Duodenal mucosa (tissue), 2 donors: Measurements from ENCODE around the gene CCHCR1.
"Not testable (repeated sequence)": the region's sequence is repeated elsewhere in the genome, so short reads cannot be mapped to it uniquely, and the experiment has no call there.

Source experiments
- H3K27ac ChIP-seq: one replicate; pipeline ENCODE4 v1.7.0; 2013; ENCODE audit warnings: low read depth, low read length
- H3K27me3 ChIP-seq, 2 donors: one replicate each; pipeline ENCODE4 v1.7.0; 2013; ENCODE audit warnings: low read length in 2 of 2, control low read depth in 1 of 2; ENCODE audit not compliant: insufficient read depth in 2 of 2, control insufficient read depth in 1 of 2
- H3K36me3 ChIP-seq, 2 donors: one replicate each; pipeline ENCODE4 v1.7.0; 2013; ENCODE audit warnings: low read length in 2 of 2, control low read depth in 1 of 2; ENCODE audit not compliant: insufficient read depth in 2 of 2, control insufficient read depth in 1 of 2
- H3K4me1 ChIP-seq, 2 donors: one replicate each; pipeline ENCODE4 v1.7.0; 2013; ENCODE audit warnings: low read length in 2 of 2, control low read depth in 1 of 2; ENCODE audit not compliant: insufficient read depth in 2 of 2, control insufficient read depth in 1 of 2
- H3K4me3 ChIP-seq, 2 donors: one replicate each; pipeline ENCODE4 v1.7.0; 2013; ENCODE audit warnings: low read length in 2 of 2, low read depth in 1 of 2
- H3K9ac ChIP-seq, 2 donors: one replicate each; pipeline ENCODE4 v1.7.0; 2013; ENCODE audit warnings: low read length in 2 of 2, low read depth in 1 of 2
- H3K9me3 ChIP-seq, 2 donors: one replicate each; pipeline ENCODE4 v1.7.0; 2013; ENCODE audit warnings: low read length in 2 of 2, control low read depth in 1 of 2; ENCODE audit not compliant: control insufficient read depth in 1 of 2

Gene CCHCR1

GRCh38 chr6:31195308-31195979 lies 37.8 kb upstream of the CCHCR1 start:
- not testable (repeated sequence) for H3K27me3 ChIP-seq, H3K4me3 ChIP-seq, H3K36me3 ChIP-seq, H3K9ac ChIP-seq, H3K27ac ChIP-seq, H3K9me3 ChIP-seq
- peaks cover 12 to 18% of the 10 kb centered on the region in 2 donors for H3K4me1 ChIP-seq

- Histone ChIP-seq H3K4me1 (peaks cover 0 to 7% of the 10 kb centered on the region in 2 donors), H3K9me3 (no peaks in the 10 kb centered on the region), H3K4me3 (no peak overlapping the region), H3K27ac (no peak overlapping the region), H3K9ac (no peak overlapping the region), H3K27me3 (no peaks in the 10 kb centered on the region), H3K36me3 (peaks cover 0 to 3% of the 10 kb centered on the region in 2 donors)
Observed at GRCh38 chr6:31194061-31194834, 36.6 kb upstream of the CCHCR1 start.

GRCh38 chr6:31193206-31193605 lies 35.6 kb upstream of the CCHCR1 start:
- Histone ChIP-seq H3K27me3 (no peaks in the 10 kb centered on the region), H3K36me3 (peaks cover 0 to 3% of the 10 kb centered on the region in 2 donors), H3K4me3 (no peak overlapping the region), H3K9ac (no peak overlapping the region), H3K27ac (no peak overlapping the region), H3K9me3 (no peaks in the 10 kb centered on the region), H3K4me1 (peaks cover 0 to 7% of the 10 kb centered on the region in 2 donors)

GRCh38 chr6:31192431-31193105 lies 35.0 kb upstream of the CCHCR1 start:
- not testable (repeated sequence) for H3K36me3 ChIP-seq, H3K9me3 ChIP-seq, H3K27ac ChIP-seq, H3K9ac ChIP-seq, H3K4me3 ChIP-seq, H3K4me1 ChIP-seq, H3K27me3 ChIP-seq

- Histone ChIP-seq H3K9ac (no peak overlapping the region), H3K4me1 (peaks cover 3 to 7% of the 10 kb centered on the region in 2 donors), H3K36me3 (peaks cover 0 to 3% of the 10 kb centered on the region in 2 donors), H3K4me3 (no peak overlapping the region), H3K27ac (no peak overlapping the region), H3K27me3 (no peaks in the 10 kb centered on the region), H3K9me3 (no peaks in the 10 kb centered on the region)
Observed at GRCh38 chr6:31190488-31190887, 32.9 kb upstream of the CCHCR1 start.

- H3K9me3 ChIP-seq, H3K4me3 ChIP-seq, H3K27ac ChIP-seq, H3K9ac ChIP-seq, H3K4me1 ChIP-seq, H3K27me3 ChIP-seq, H3K36me3 ChIP-seq: not testable (repeated sequence)
Observed at GRCh38 chr6:31189223-31189622, 31.6 kb upstream of the CCHCR1 start.

GRCh38 chr6:31187780-31188194 lies 30.2 kb upstream of the CCHCR1 start:
- Histone ChIP-seq H3K9me3 (no peaks in the 10 kb centered on the region), H3K9ac (peak overlapping the region in 1 of 2 donors; percentile 75), H3K4me3 (no peak overlapping the region), H3K27ac (peak overlapping the region; percentile 58), H3K36me3 (no peaks in the 10 kb centered on the region), H3K4me1 (peaks cover 3 to 10% of the 10 kb centered on the region in 2 donors), H3K27me3 (no peaks in the 10 kb centered on the region)

GRCh38 chr6:31186052-31186734 lies 28.6 kb upstream of the CCHCR1 start:
- Histone ChIP-seq H3K4me3 (peak overlapping the region; percentile 53 to 62), H3K27me3 (no peaks in the 10 kb centered on the region), H3K27ac (peak overlapping the region; percentile 97), H3K4me1 (peaks cover 3 to 10% of the 10 kb centered on the region in 2 donors), H3K9ac (peak overlapping the region; percentile 68 to 75), H3K9me3 (no peaks in the 10 kb centered on the region), H3K36me3 (no peaks in the 10 kb centered on the region)

- not testable (repeated sequence) for H3K27me3 ChIP-seq, H3K36me3 ChIP-seq, H3K9me3 ChIP-seq
- Histone ChIP-seq H3K4me1 (peaks cover 3 to 10% of the 10 kb centered on the region in 2 donors), H3K4me3 (peak overlapping the region; percentile 53 to 62), H3K27ac (peak overlapping the region; percentile 97), H3K9ac (peak overlapping the region; percentile 68 to 75)
Observed at GRCh38 chr6:31185695-31186051, 28.1 kb upstream of the CCHCR1 start.

- peak overlapping the region in 1 of 2 donors; percentile 25 for H3K9ac ChIP-seq
- H3K4me3 ChIP-seq: peak overlapping the region; percentile 50 to 52
- not testable (repeated sequence) for H3K36me3 ChIP-seq, H3K27me3 ChIP-seq, H3K27ac ChIP-seq, H3K9me3 ChIP-seq
- peaks cover 12 to 14% of the 10 kb centered on the region in 2 donors for H3K4me1 ChIP-seq
Observed at GRCh38 chr6:31183859-31184258, 26.3 kb upstream of the CCHCR1 start.
